Erythroblast (primary cell): ENCODE data around the gene PACSIN1.

Experiments
- GATA1 ChIP-seq: IDR thresholded peaks from 2 replicates; pipeline ENCODE4 v1.6.1; 2011; ENCODE audit warnings: low read depth, mild to moderate bottlenecking, control low read depth, low read length, moderate library complexity
- POLR2A ChIP-seq: IDR thresholded peaks from 2 replicates; pipeline ENCODE4 v1.6.1; 2011; ENCODE audit warnings: mild to moderate bottlenecking, low read length

DNA sequence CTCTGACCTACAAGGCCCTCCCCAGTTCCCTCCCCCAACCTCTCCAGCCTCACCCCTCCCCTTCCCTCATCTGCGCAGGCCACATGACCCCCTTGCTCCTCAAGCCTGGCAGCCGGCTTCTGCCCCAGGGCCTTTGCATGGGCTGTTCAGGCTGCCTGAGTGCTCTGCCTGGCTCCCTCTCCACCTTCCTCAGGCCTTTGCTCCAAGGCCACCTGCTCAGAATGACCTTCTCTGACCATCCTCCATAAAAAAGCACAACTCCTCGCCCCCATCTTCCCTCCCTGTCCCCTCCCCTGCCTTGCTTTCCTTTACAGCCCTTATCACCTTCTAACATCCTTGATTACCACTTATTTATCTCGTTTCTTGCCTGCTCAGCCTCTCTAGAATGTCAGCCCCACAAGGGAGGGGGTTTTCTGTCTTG, 51.6 kb downstream of the PACSIN1 start:
- TF ChIP-seq POLR2A (no peak), GATA1 (no peak)
